Gastroesophageal sphincter (tissue), 3 donors: Measurements from ENCODE around the gene SLC35F3.

Experiments
- CTCF ChIP-seq, 4 experiments: fragments of 200-600 bp in 2 of 4; fragments of 450-650 bp in 2 of 4; sonication (generic) in 1 of 4; IDR thresholded peaks; one replicate each; pipeline ENCODE4 v1.5.1; 2017 to 2019; ENCODE audit warnings: antibody characterized with exemption in 4 of 4, mild to moderate bottlenecking in 2 of 4, moderate library complexity in 2 of 4
- EP300 ChIP-seq: sonication (generic); formaldehyde crosslinking; IDR thresholded peaks from one replicate; pipeline ENCODE4 v1.6.1; 2017; ENCODE audit warnings: antibody characterized with exemption, mild to moderate bottlenecking
- POLR2A ChIP-seq, 2 donors: fragments of 450-650 bp; IDR thresholded peaks; one replicate each; pipeline ENCODE4 v1.6.1; 2017; ENCODE audit warnings: antibody characterized with exemption in 2 of 2, mild to moderate bottlenecking in 2 of 2, moderate library complexity in 1 of 2
- POLR2AphosphoS5 ChIP-seq: sonication (generic); formaldehyde crosslinking; IDR thresholded peaks from one replicate; pipeline ENCODE4 v1.6.1; 2017; ENCODE audit warnings: antibody characterized with exemption

- no peak for TF ChIP-seq POLR2A (IDR thresholded peaks at IDR 0.05)
- TF ChIP-seq CTCF (IDR thresholded peaks at IDR 0.05) = no peak
- TF ChIP-seq POLR2AphosphoS5 = no peak
- TF ChIP-seq EP300 = no peak
Measured at GRCh38 chr1:234321231-234321630, 416.8 kb downstream of the SLC35F3 start.
